GM21717 (cell line): ENCODE data around the gene COPS9.

Source experiments
- ATAC-seq: cut with Tn5 transposase; IDR thresholded peaks from one replicate; pipeline ENCODE4 v1.9.1; 2021; ENCODE audit warnings: mild to moderate bottlenecking, moderate library complexity; ENCODE audit not compliant: unreplicated experiment

COPS9 gene

GRCh38 chr2:240121675-240122074 is 14.4 kb downstream of the COPS9 start:
- ATAC-seq, result no peak

- ATAC-seq, result no peak
Observed at GRCh38 chr2:240121190-240121589, 14.9 kb downstream of the COPS9 start.

GRCh38 chr2:240114233-240114632 is 21.9 kb downstream of the COPS9 start:
- ATAC-seq, result no peak

GRCh38 chr2:240112914-240113690 is 23.0 kb downstream of the COPS9 start:
- no peak for ATAC-seq

- ATAC-seq, result no peak
Observed at GRCh38 chr2:240111253-240111652, 24.9 kb downstream of the COPS9 start.

- no peak for ATAC-seq
Observed at GRCh38 chr2:240109386-240109785, 26.7 kb downstream of the COPS9 start.

GRCh38 chr2:240107477-240107796 is 28.7 kb downstream of the COPS9 start:
- ATAC-seq, result no peak

GRCh38 chr2:240106765-240107476 is 29.2 kb downstream of the COPS9 start:
- ATAC-seq, result no peak

- ATAC-seq, result no peak
Observed at GRCh38 chr2:240105982-240106381, 30.1 kb downstream of the COPS9 start.

- no peak for ATAC-seq
Observed at GRCh38 chr2:240103136-240103535, 33.0 kb downstream of the COPS9 start.

GRCh38 chr2:240098349-240098748 is 37.8 kb downstream of the COPS9 start:
- no peak for ATAC-seq

- no peak for ATAC-seq
Observed at GRCh38 chr2:240095556-240096523, 40.3 kb downstream of the COPS9 start.

GRCh38 chr2:240089306-240089705 is 46.8 kb downstream of the COPS9 start:
- no peak for ATAC-seq

GRCh38 chr2:240086563-240086962 is 49.5 kb downstream of the COPS9 start:
- no peak for ATAC-seq
